Measurements from ENCODE around the gene ARRDC5. TPM values are rescaled to one million over a fixed set of nuclear protein-coding genes. Genes with fewer than 3 reads are reported as not detected.
A peak's percentile ranks its signal among the peaks of the same experiment; 100 is the strongest.

Gene ARRDC5
- polyA plus RNA-seq, 1 donor (not counting 4 experiments of a cell fraction or from before 2014, with no cell fraction given) = not detected

GRCh38 chr19:4910594-4911281 is 8.0 kb upstream of the ARRDC5 start:
- H3K4me1 ChIP-seq (ENCODE audit: control insufficient read depth, extremely low read depth, insufficient read depth, low read length) = peaks cover 39% of the 10 kb centered on the region
- no peaks in the 10 kb centered on the region for H3K9me3 ChIP-seq (ENCODE audit: control insufficient read depth, low read depth, low read length)
- peaks cover 2% of the 10 kb centered on the region for H3K9me1 ChIP-seq (ENCODE audit: control insufficient read depth, extremely low read depth, insufficient read depth, low read length)
- peak overlapping the region; percentile 61 for H3K27ac ChIP-seq (ENCODE audit: control insufficient read depth, insufficient read depth, low read length)
- dilution Hi-C loops (cut with MboI; ENCODE audit: extremely low pct_ligation_motif_present, low sequenced_read_pairs) = no loop called here
- peaks cover 0 to 5% of the 10 kb centered on the region in 2 experiments for H3K36me3 ChIP-seq (ENCODE audit: control insufficient read depth in 2 of 2, extremely low read depth in 1 of 2, insufficient read depth in 2 of 2, low read length in 2 of 2)
- no peaks in the 10 kb centered on the region for H4K20me1 ChIP-seq (ENCODE audit: control insufficient read depth, extremely low read depth, insufficient read depth, low read length)
- no peaks in the 10 kb centered on the region for H3K27me3 ChIP-seq (ENCODE audit: control insufficient read depth, extremely low read depth, insufficient read depth, low read length)
- DNase-seq (ENCODE audit: low read depth, low spot score) (no peak), FAIRE-seq (no peak)
- H3K4me3 ChIP-seq (ENCODE audit: control insufficient read depth in 2 of 3, extremely low read depth in 1 of 3, insufficient read depth in 2 of 3, low read depth in 1 of 3, low read length in 3 of 3) = peak overlapping the region; percentile 58 to 67 (median 58)
- H2AFZ ChIP-seq (ENCODE audit: control insufficient read depth, low read length) = peak overlapping the region; percentile 29
- no peak for TF ChIP-seq CTCF (optimal IDR thresholded peaks at IDR 0.05 in 1 of 3, IDR thresholded peaks at IDR 0.05 in 1 of 3, conservative IDR thresholded peaks at IDR 0.05 in 1 of 3; ENCODE audit: extremely low read depth in 1 of 3, insufficient read depth in 2 of 3, low read length in 3 of 3)
- no peak for TF ChIP-seq EZH2 (IDR thresholded peaks at IDR 0.05; ENCODE audit: low read length)
- peaks cover 21% of the 10 kb centered on the region for H3K79me2 ChIP-seq (ENCODE audit: control insufficient read depth, insufficient read depth, low read length)
- H3K9ac ChIP-seq (ENCODE audit: control insufficient read depth, extremely low read depth, insufficient read depth, low read length) = peak overlapping the region; percentile 60
- H3K4me2 ChIP-seq (ENCODE audit: control insufficient read depth, extremely low read depth, insufficient read depth, low read depth, low read length) = peak overlapping the region; percentile 76

GRCh38 chr19:4909897-4910593 is 7.3 kb upstream of the ARRDC5 start:
- peak overlapping the region; percentile 58 to 67 (median 58) for H3K4me3 ChIP-seq (ENCODE audit: control insufficient read depth in 2 of 3, extremely low read depth in 1 of 3, insufficient read depth in 2 of 3, low read depth in 1 of 3, low read length in 3 of 3)
- H3K9me3 ChIP-seq (ENCODE audit: control insufficient read depth, low read depth, low read length) = no peaks in the 10 kb centered on the region
- TF ChIP-seq CTCF (optimal IDR thresholded peaks at IDR 0.05 in 1 of 3, IDR thresholded peaks at IDR 0.05 in 1 of 3, conservative IDR thresholded peaks at IDR 0.05 in 1 of 3; ENCODE audit: extremely low read depth in 1 of 3, insufficient read depth in 2 of 3, low read length in 3 of 3) (no peak), EZH2 (IDR thresholded peaks at IDR 0.05; ENCODE audit: low read length) (no peak)
- peaks cover 34% of the 10 kb centered on the region for H3K4me1 ChIP-seq (ENCODE audit: control insufficient read depth, extremely low read depth, insufficient read depth, low read length)
- H4K20me1 ChIP-seq (ENCODE audit: control insufficient read depth, extremely low read depth, insufficient read depth, low read length) = no peaks in the 10 kb centered on the region
- DNase-seq (ENCODE audit: low read depth, low spot score) (peak; percentile 49), FAIRE-seq (no peak)
- peak overlapping the region; percentile 61 for H3K27ac ChIP-seq (ENCODE audit: control insufficient read depth, insufficient read depth, low read length)
- H3K27me3 ChIP-seq (ENCODE audit: control insufficient read depth, extremely low read depth, insufficient read depth, low read length) = no peaks in the 10 kb centered on the region
- H2AFZ ChIP-seq (ENCODE audit: control insufficient read depth, low read length) = no peak overlapping the region
- H3K79me2 ChIP-seq (ENCODE audit: control insufficient read depth, insufficient read depth, low read length) = peaks cover 20% of the 10 kb centered on the region
- H3K9ac ChIP-seq (ENCODE audit: control insufficient read depth, extremely low read depth, insufficient read depth, low read length) = peak overlapping the region; percentile 64
- dilution Hi-C loops (cut with MboI; ENCODE audit: extremely low pct_ligation_motif_present, low sequenced_read_pairs) = no loop called here
- H3K9me1 ChIP-seq (ENCODE audit: control insufficient read depth, extremely low read depth, insufficient read depth, low read length) = peaks cover 2% of the 10 kb centered on the region
- peak overlapping the region; percentile 76 for H3K4me2 ChIP-seq (ENCODE audit: control insufficient read depth, extremely low read depth, insufficient read depth, low read depth, low read length)
- peaks cover 0 to 5% of the 10 kb centered on the region in 2 experiments for H3K36me3 ChIP-seq (ENCODE audit: control insufficient read depth in 2 of 2, extremely low read depth in 1 of 2, insufficient read depth in 2 of 2, low read length in 2 of 2)

All from keratinocyte (primary cell).